Central memory CD8-positive, alpha-beta T cell (primary cell): ENCODE results near the gene FAM216A.
"Not testable (repeated sequence)": the region's sequence is repeated elsewhere in the genome, so short reads cannot be mapped to it uniquely, and the experiment has no call there.

Experiments used
- ATAC-seq: fragments of 150-1000 bp; cut with Tn5 transposase; replicated peaks from 2 replicates; pipeline ENCODE4 v1.10.0; 2022; ENCODE audit warnings: mild to moderate bottlenecking, moderate FRiP score, moderate number of reproducible peaks; ENCODE audit not compliant: poor library complexity, severe bottlenecking; ENCODE audit errors: extremely low read depth
- DNase-seq, 2 donors: peaks; one replicate each; pipeline ENCODE4 v3.0.0; 2021; ENCODE audit warnings: low spot score in 2 of 2
- H3K27ac Mint-ChIP-seq: one replicate; pipeline ENCODE4 v1.8.0; 2022; ENCODE audit warnings: low read depth, mild to moderate bottlenecking, moderate library complexity, mixed read lengths
- H3K27me3 Mint-ChIP-seq: one replicate; pipeline ENCODE4 v1.8.0; 2022; ENCODE audit warnings: mixed read lengths
- H3K36me3 Mint-ChIP-seq: one replicate; pipeline ENCODE4 v1.8.0; 2022; ENCODE audit warnings: mild to moderate bottlenecking, moderate library complexity, mixed read lengths; ENCODE audit not compliant: insufficient read depth
- H3K4me1 Mint-ChIP-seq: one replicate; pipeline ENCODE4 v1.8.0; 2022; ENCODE audit warnings: mixed read lengths
- H3K4me3 Mint-ChIP-seq: one replicate; pipeline ENCODE4 v1.8.0; 2022; ENCODE audit warnings: mild to moderate bottlenecking, moderate library complexity, mixed read lengths
- H3K9me3 Mint-ChIP-seq: one replicate; pipeline ENCODE4 v1.8.0; 2022; ENCODE audit warnings: mixed read lengths

Gene FAM216A, protein sequence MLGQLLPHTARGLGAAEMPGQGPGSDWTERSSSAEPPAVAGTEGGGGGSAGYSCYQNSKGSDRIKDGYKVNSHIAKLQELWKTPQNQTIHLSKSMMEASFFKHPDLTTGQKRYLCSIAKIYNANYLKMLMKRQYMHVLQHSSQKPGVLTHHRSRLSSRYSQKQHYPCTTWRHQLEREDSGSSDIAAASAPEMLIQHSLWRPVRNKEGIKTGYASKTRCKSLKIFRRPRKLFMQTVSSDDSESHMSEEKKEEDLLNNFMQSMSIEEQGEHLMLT

DNA sequence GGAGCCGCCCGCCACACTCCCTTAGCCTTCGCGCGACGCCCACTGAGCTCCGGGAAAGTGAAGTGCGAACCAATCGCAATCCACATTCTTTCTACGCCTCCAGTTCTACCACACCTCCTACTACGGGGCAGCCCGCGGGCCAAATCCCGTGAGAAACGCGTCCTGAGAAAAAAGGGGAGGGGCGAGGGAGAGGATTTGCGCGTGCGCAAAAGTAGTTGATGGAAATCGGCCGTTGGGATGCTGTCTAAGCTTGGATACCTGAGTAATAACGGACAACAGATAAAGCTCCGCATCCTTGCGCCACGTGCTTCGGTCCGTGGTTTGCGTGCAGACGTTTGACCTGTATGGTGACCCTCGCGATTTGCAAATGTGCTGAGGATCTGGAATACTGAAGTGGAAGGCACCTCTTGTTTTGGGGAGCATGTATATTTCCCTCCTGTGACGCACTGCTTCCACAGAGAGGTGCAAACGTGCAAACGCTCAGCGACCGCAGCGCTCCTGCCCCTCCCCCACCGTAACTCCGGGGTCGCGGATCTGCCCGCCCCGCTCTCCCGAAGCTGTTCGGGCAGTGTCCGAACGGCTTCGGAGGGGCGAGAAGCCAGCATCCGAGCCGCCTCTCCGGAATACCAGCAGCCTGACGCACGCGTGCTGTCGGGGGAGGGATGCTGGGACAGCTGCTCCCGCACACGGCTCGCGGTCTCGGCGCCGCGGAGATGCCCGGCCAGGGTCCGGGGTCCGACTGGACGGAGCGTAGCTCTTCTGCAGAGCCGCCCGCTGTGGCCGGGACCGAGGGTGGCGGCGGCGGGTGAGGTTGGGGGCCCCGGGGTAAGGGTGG, at the start of gene FAM216A, which contains the start of gene GPN3:
Gene FAM216A (plus strand): TSS at position 632 of the 835 bp plus-strand sequence. CDS start 31 bp downstream, at position 663.
Gene GPN3 (minus strand): TSS at position 44 of the 835 bp plus-strand sequence. CDS start 54 bp downstream, outside the sequence.
- Mint-ChIP-seq H3K27ac (peak within 1 kb of the TSS; percentile 93), H3K27me3 (no peaks in the 10 kb centered on the region), H3K9me3 (no peaks in the 10 kb centered on the region), H3K36me3 (peaks cover 21% of the 10 kb centered on the region), H3K4me1 (peaks cover 26% of the 10 kb centered on the region), H3K4me3 (peak within 1 kb of the TSS; percentile 88)
- peak; percentile 88 to 93 for DNase-seq
- ATAC-seq, result peak; percentile 82

DNA sequence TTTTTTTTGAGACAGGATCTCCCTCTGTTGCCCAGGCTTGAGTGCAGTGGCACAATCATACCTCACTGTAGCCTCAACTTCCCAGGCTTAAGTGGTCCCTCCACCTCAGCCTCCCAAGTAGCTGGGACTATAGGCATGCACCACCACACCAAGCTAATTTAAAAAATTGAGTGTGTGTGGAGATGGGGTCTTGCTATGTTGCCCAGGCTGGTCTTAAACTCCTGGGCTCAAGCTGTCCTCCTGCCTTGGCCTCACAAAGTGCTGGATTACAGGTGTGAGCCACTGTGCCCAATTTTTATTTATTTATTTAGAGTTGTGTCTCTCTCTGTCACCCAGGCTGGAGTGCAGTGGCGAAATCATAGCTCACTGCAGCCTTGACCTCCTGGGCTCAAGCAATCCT, 48.0 kb upstream of the FAM216A start:
- not testable (repeated sequence) for H3K36me3 Mint-ChIP-seq, DNase-seq, H3K4me1 Mint-ChIP-seq, ATAC-seq, H3K9me3 Mint-ChIP-seq, H3K27ac Mint-ChIP-seq, H3K4me3 Mint-ChIP-seq, H3K27me3 Mint-ChIP-seq

DNA sequence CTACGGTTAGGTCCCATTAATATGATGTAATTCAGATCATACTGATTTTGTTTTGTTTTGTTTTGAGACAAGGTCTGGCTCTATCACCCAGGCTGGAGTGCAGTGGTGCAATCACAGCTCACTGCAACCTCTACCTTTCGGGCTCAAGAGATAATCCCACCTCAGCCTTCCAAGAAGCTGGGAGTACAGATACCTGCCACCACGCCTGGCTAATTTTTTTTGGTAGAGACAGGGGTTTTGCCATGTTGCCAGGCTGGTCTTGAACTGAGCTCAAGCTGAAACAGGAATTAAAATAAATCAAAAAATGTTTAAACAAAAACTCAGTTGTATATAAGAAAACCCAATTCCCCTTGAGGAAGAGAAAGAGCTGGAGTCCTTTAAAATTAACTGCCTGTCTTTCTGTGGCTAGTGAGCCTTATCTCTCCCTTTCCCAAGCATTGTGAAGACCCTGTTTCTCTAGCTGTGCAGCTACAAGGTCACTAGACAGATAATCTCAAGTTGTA, 47.4 kb upstream of the FAM216A start:
- H3K4me3 Mint-ChIP-seq, result no peak overlapping the region
- no peak for DNase-seq
- no peaks in the 10 kb centered on the region for H3K36me3 Mint-ChIP-seq
- H3K4me1 Mint-ChIP-seq, result no peaks in the 10 kb centered on the region
- H3K27me3 Mint-ChIP-seq, result no peaks in the 10 kb centered on the region
- H3K27ac Mint-ChIP-seq, result no peak overlapping the region
- no peaks in the 10 kb centered on the region for H3K9me3 Mint-ChIP-seq
- ATAC-seq, result no peak

DNA sequence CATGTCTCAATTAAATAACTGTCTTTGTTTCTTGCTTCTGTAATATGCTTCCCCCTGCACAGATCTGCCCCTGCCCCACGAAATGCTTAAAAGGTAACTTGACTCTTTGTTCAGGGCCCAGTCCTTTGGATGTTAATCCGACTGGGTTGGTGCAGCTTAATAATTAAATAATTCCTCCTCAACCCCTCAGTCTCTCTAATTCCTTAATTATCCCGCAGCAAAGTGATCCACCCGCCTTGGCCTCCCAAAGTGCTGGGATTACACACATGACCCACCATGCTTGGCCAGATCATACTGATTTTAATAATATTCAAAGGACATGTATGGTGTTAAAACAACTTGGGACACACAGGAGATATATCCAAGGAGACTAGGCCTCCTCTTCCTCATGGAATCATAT, 46.9 kb upstream of the FAM216A start:
- DNase-seq (no peak), ATAC-seq (no peak)
- no peak overlapping the region for H3K27ac Mint-ChIP-seq
- no peaks in the 10 kb centered on the region for H3K9me3 Mint-ChIP-seq
- H3K36me3 Mint-ChIP-seq, result no peaks in the 10 kb centered on the region
- H3K4me3 Mint-ChIP-seq, result no peak overlapping the region
- no peaks in the 10 kb centered on the region for H3K4me1 Mint-ChIP-seq
- H3K27me3 Mint-ChIP-seq, result no peaks in the 10 kb centered on the region

DNA sequence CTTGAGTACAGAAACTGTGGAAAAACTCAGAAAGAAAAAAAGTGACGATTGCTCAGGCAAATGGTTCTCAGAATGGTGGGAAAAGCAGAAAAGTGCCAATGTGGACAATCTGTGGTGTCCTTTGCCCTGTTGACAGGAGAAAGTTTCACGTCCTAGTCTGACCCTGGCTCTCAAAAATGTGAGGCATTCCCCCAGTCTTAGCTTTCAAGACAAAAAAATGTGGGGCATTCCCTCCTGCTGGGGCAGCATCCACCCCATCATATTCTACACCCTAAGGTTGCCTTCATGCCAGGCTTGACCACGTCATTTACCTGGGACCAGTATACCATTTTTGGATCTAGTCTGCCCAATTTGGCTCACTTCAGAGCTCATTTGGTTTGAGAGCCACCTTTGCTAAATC, 44.4 kb upstream of the FAM216A start:
- Mint-ChIP-seq H3K36me3 (no peaks in the 10 kb centered on the region), H3K27me3 (peaks cover 9% of the 10 kb centered on the region), H3K9me3 (no peaks in the 10 kb centered on the region), H3K4me3 (no peak overlapping the region), H3K4me1 (no peaks in the 10 kb centered on the region), H3K27ac (no peak overlapping the region)
- DNase-seq, result no peak
- no peak for ATAC-seq

DNA sequence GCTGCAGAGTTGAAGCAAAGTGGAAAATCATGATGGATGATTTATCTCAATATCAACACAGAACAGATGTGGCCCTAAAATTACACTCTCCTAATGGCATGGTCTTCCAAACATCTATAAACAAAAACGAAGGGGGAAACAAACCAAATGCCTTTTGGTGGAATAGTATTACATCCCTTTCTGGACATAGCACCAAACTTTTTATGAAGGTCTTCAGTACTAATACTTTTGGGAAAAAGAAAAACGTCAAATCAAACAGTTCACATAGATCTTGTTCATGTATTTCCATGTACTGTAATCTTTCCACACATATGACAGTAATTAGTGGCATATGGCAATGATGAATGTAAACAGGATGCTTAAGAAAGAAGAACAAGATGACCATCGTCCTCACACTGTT, 42.2 kb upstream of the FAM216A start:
- DNase-seq (no peak), ATAC-seq (no peak)
- Mint-ChIP-seq H3K4me1 (no peaks in the 10 kb centered on the region), H3K9me3 (no peaks in the 10 kb centered on the region), H3K27me3 (peaks cover 10% of the 10 kb centered on the region), H3K36me3 (peaks cover 4% of the 10 kb centered on the region), H3K27ac (no peak overlapping the region), H3K4me3 (no peak overlapping the region)

DNA sequence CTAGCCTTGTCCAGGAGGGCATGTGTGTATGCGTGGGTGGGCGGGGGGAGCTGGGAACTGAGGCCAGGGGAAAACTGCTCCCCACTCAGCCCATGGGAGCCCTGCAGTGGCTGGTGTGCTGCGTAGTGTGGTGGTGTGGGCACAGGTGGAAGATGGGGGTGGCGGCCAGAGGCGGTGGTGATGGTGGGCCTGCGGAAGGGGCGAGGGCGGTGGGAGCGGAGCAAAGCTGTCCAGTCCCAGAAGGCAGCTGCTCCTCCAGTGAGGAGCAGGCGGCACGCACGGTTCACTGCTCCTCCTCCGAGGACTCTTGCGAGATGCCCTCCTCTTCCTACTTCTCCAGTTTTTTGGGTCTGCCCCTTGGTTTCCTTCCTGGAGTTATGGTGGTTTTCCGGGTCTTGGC, 39.0 kb upstream of the FAM216A start:
- peak overlapping the region; percentile 88 for H3K27ac Mint-ChIP-seq

DNA sequence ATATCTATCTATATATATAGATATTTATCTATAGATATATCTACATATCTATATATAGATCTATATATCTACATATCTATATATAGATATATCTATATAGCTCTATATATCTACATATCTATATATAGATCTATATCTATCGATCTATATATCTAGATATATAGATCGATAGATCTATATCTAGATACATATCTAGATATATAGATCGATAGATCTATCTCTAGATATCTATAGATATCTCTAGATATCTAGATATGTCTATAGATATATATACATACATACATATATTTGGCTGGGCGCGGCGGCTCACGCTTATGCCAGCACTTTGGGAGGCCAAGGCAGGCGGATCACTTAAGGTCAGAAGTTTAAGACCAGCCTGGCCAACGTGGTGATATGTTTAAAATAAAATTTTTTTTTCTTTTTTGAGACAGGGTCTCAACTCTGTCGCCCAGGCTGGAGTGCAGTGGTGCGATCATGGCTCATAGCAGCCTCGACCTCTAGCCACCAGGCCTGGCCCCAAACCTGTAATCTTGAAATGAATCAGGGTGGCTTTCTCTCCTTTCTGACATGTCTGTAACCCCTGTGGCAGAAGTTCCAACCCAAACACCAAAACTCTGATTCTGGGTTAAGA, 36.6 kb upstream of the FAM216A start:
- no peaks in the 10 kb centered on the region for H3K4me1 Mint-ChIP-seq
- H3K36me3 Mint-ChIP-seq, result peaks cover 33% of the 10 kb centered on the region
- DNase-seq, result no peak
- no peaks in the 10 kb centered on the region for H3K9me3 Mint-ChIP-seq
- H3K27ac Mint-ChIP-seq, result peak overlapping the region; percentile 100
- peaks cover 10% of the 10 kb centered on the region for H3K27me3 Mint-ChIP-seq
- H3K4me3 Mint-ChIP-seq, result peak overlapping the region; percentile 94
- no peak for ATAC-seq

More for the DNA sequence above, 39.0 kb upstream of the FAM216A start:
- H3K4me3 Mint-ChIP-seq, H3K27me3 Mint-ChIP-seq, H3K9me3 Mint-ChIP-seq, H3K4me1 Mint-ChIP-seq, DNase-seq, ATAC-seq: not testable (repeated sequence)
- peaks cover 15% of the 10 kb centered on the region for H3K36me3 Mint-ChIP-seq

DNA sequence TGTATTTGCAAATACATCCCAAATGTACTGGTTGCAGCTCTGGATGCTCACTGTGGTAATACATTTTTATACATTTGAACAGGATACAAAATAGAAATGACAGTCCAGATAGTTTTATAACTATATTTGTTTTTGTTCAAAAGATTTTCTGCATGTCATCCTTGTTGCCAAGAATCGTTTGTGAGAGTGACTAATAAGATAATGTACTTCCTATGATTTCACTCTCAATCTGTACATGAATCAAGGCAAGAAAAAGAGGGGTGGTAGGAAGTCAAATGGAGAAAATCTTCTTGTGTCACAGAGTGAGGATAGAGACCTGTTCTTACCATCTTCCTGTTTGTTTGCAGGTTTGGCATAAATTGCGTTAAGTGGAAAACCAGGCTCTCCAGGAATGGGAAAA, 32.4 kb upstream of the FAM216A start:
- DNase-seq (no peak), ATAC-seq (no peak)
- no peaks in the 10 kb centered on the region for H3K27me3 Mint-ChIP-seq
- peaks cover 64% of the 10 kb centered on the region for H3K36me3 Mint-ChIP-seq
- H3K4me3 Mint-ChIP-seq, result no peak overlapping the region
- no peaks in the 10 kb centered on the region for H3K9me3 Mint-ChIP-seq
- H3K4me1 Mint-ChIP-seq, result no peaks in the 10 kb centered on the region
- peak overlapping the region; percentile 42 for H3K27ac Mint-ChIP-seq

DNA sequence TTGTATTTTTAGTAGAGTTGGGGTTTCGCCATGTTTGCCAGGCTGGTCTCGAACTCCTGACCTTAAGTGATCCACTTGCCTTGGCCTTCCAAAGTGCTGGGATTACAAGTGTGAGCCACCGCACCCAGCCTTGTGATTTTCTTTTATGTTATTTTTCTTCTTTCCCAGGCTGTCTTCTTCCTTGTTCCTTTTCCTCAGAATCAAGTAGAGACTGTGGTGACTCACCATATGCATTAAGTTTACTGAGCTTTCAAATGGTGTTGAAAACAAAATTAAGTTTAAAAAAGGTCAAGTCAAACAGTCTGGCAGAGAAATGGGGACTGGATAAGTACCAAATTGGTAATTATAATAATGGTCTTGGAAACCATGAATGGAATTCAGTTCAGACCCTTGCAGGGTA, 24.2 kb upstream of the FAM216A start:
- Mint-ChIP-seq H3K27ac (peak overlapping the region; percentile 82), H3K36me3 (peaks cover 79% of the 10 kb centered on the region), H3K4me3 (no peak overlapping the region), H3K27me3 (no peaks in the 10 kb centered on the region), H3K4me1 (peaks cover 34% of the 10 kb centered on the region), H3K9me3 (no peaks in the 10 kb centered on the region)
- DNase-seq (no peak), ATAC-seq (no peak)

DNA sequence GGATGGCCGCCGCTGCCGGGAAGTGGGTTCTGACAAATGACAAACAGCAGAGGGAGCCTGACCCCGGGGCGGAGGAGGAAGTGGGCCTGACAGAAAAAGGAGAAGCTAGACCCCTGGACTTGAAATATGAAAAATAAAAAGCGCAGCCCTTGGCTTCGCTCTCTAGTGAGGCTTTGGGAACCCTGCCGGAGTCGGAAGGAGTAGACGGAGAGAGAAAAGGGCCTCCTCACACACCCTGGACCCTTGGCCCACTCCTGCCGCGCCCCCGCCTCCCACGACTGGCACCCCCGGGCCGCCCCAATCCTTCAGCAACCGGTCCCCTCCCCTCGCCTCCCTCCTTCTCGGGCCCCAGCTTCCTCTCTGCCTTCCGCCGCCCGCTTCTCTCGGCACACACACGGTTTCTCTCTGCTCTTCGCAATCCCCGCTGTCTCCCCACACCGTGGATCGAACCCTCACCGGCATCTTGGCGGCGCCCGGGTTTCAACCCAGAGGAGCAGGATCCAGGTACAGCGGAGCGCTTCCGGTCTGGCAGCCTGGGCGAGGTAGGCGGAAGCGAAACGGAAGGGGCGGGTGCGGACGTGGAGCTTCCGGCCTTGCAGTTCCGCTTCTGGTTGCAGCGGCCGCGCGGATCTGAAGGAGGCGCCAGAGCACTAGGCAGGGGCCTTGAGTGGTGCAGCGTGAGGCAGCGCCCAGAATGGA, 18.7 kb upstream of the FAM216A start, which contains the start of gene ARPC3:
Gene ARPC3 (minus strand): TSS at position 539 of the 699 bp plus-strand sequence. CDS start 77 bp downstream, at position 462.
- Mint-ChIP-seq H3K27ac (peak within 1 kb of the TSS; percentile 100), H3K4me3 (peak within 1 kb of the TSS; percentile 100), H3K4me1 (peaks cover 44% of the 10 kb centered on the region), H3K36me3 (peaks cover 60% of the 10 kb centered on the region), H3K27me3 (no peaks in the 10 kb centered on the region), H3K9me3 (no peaks in the 10 kb centered on the region)
- ATAC-seq (peak; percentile 97), DNase-seq (peak; percentile 90 to 92)

DNA sequence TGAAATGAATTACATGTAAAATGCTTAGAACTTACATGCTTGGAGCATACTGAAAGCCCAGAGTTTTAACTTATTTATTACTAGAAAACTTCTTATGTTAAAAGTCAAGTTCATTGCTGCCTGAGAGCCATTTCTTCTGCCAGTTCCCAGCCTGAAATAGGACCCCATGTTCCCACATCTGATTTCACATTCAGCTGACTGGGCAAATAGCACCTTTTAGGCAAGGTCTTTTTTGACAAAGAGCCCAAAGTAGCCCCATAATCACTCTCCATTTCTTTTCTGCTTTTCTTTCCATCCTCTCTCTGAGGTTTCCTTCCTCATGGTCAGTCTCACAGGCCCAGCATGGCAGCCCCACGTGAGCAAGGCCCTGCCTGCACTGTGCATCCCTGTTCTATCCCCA, 17.4 kb upstream of the FAM216A start:
- H3K27ac Mint-ChIP-seq, result peak overlapping the region; percentile 100
- H3K4me1 Mint-ChIP-seq, result peaks cover 37% of the 10 kb centered on the region
- H3K27me3 Mint-ChIP-seq, result no peaks in the 10 kb centered on the region
- peak overlapping the region; percentile 100 for H3K4me3 Mint-ChIP-seq
- DNase-seq (no peak), ATAC-seq (no peak)
- no peaks in the 10 kb centered on the region for H3K9me3 Mint-ChIP-seq
- H3K36me3 Mint-ChIP-seq, result peaks cover 51% of the 10 kb centered on the region
